Posterior cingulate gyrus (tissue), 11 donors: Measurements from ENCODE around the gene EME1.
"Not testable (repeated sequence)": the region's sequence is repeated elsewhere in the genome, so short reads cannot be mapped to it uniquely, and the experiment has no call there.

Experiments
- DNase-seq, 10 donors: peaks; one replicate each; pipeline versions ENCODE4 v3.0.0 to v3.0.0-alpha.2; 2020 to 2021; ENCODE audit warnings: mixed read lengths in 3 of 10
- intact Hi-C: fragments of 100-400 bp; cut with DNase I; formaldehyde crosslinking; loops from one replicate; pipeline ENCODE4 v1.15.1; 2023

EME1 gene

GRCh38 chr17:50372758-50373556 lies at the start of gene EME1, which contains the start of gene MRPL27:
EME1 (plus strand) TSS chr17:50373229; CDS start chr17:50375209, 1,980 bp downstream.
MRPL27 (minus strand) TSS chr17:50373184; CDS start chr17:50373170, 14 bp downstream.
- DNase-seq = peak; percentile 81 to 97 (median 88)

GRCh38 chr17:50325906-50326305 lies 47.1 kb upstream of the EME1 start:
- intact Hi-C loops = no loop called here
- DNase-seq = peak in 1 of 10 donors; percentile 49

More at GRCh38 chr17:50372758-50373556, at the start of gene EME1, which contains the start of gene MRPL27:
- intact Hi-C loops = no loop called here

GRCh38 chr17:50326831-50327364 lies 46.1 kb upstream of the EME1 start:
- intact Hi-C loops = no loop called here
- DNase-seq = peak in 1 of 10 donors; percentile 3

- intact Hi-C loops = no loop called here
- peak in 1 of 10 donors; percentile 84 for DNase-seq
Observed at GRCh38 chr17:50328363-50329325, 44.4 kb upstream of the EME1 start.

GRCh38 chr17:50329716-50330115 lies 43.3 kb upstream of the EME1 start:
- intact Hi-C loops = no loop called here
- peak in 1 of 10 donors; percentile 74 for DNase-seq

GRCh38 chr17:50330151-50330775 lies 42.8 kb upstream of the EME1 start:
- peak in 1 of 10 donors; percentile 43 for DNase-seq
- intact Hi-C loops = no loop called here

GRCh38 chr17:50331085-50331791 lies 41.8 kb upstream of the EME1 start:
- peak in 1 of 10 donors; percentile 15 for DNase-seq
- intact Hi-C loops = no loop called here

- intact Hi-C loops = no loop called here
- no peak for DNase-seq
Observed at GRCh38 chr17:50332196-50332595, 40.8 kb upstream of the EME1 start.

- intact Hi-C loops = not testable (repeated sequence)
- peak in 1 of 10 donors; percentile 43 for DNase-seq
Observed at GRCh38 chr17:50333291-50334057, 39.6 kb upstream of the EME1 start.

- DNase-seq = no peak
- intact Hi-C loops = no loop called here
Observed at GRCh38 chr17:50337956-50338355, 35.1 kb upstream of the EME1 start.

GRCh38 chr17:50338645-50339044 lies 34.4 kb upstream of the EME1 start:
- intact Hi-C loops = no loop called here
- DNase-seq = no peak

- no peak for DNase-seq
- intact Hi-C loops = no loop called here
Observed at GRCh38 chr17:50339381-50339780, 33.6 kb upstream of the EME1 start.

- intact Hi-C loops = no loop called here
- peak in 2 of 10 donors; percentile 80 to 83 for DNase-seq
Observed at GRCh38 chr17:50344731-50345365, 28.2 kb upstream of the EME1 start.

GRCh38 chr17:50345432-50346312 lies 27.4 kb upstream of the EME1 start, which contains the start of gene XYLT2:
XYLT2 (plus strand) TSS chr17:50346126; CDS start chr17:50346141, 15 bp downstream.
- intact Hi-C loops = no loop called here
- peak; percentile 59 to 97 (median 81) for DNase-seq

- DNase-seq = peak in 5 of 10 donors; percentile 29 to 91 (median 78)
- intact Hi-C loops = no loop called here
Observed at GRCh38 chr17:50346313-50347116, 26.5 kb upstream of the EME1 start.
